ENCODE data around the gene FILIP1L. TPM values are rescaled to one million over a fixed set of nuclear protein-coding genes. Genes with fewer than 3 reads are reported as not detected.

FILIP1L gene
- total RNA-seq, 1 experiment from 2014 or later: 0.17 TPM

DNA sequence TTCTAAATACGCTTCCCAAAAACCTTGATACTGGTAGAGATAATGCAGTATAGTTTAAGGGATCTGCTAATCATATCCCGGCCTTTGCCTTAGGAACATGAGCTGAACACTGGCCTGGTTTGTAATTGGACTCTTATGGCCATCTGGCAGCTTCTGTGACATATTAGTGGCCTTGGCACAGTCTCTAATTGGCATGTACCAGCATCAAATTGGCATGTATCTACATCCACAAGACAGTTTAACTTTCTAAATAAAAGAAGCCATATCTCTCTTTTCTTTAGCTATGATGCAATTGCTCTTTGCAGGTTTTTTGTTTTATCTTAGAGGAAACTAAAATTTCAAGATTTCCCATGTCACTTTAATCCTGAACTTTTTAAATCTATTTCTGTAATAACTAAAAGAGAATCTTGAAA is 44.6 kb upstream of the FILIP1L start:
- no peak overlapping the region for H3K4me2 ChIP-seq (ENCODE audit: low read length)
- no peaks in the 10 kb centered on the region for H4K20me1 ChIP-seq (ENCODE audit: insufficient read depth)
- H3K36me3 ChIP-seq (ENCODE audit: control insufficient read depth in 1 of 2, insufficient read depth in 2 of 2, low read length in 2 of 2): 0 out of 4 replicates have a peak, but pooled peaks cover 0 to 6% of the 10 kb centered on the region in 2 experiments
- intact Hi-C loops (cut with micrococcal nuclease): no loop called here
- DNase-seq (ENCODE audit: low read depth, low spot score): no peak
- no peaks in the 10 kb centered on the region for H3K27me3 ChIP-seq (ENCODE audit: insufficient read depth, low read length)
- no peak overlapping the region for H3K4me3 ChIP-seq (replicated peaks in 1 of 2; ENCODE audit: low read depth in 1 of 2, low read length in 2 of 2)
- no peaks in the 10 kb centered on the region for H3K4me1 ChIP-seq (ENCODE audit: control insufficient read depth in 1 of 2, insufficient read depth in 2 of 2, low read length in 2 of 2)
- ChIA-PET CTCF (no interaction called here), POLR2A (no interaction called here), RAD21 (ENCODE audit: low non-redundant PET in 1 of 2, low total read pairs in 2 of 2, uncharacterized antibody in 2 of 2, unreplicated experiment in 2 of 2) (no interaction called here)
- no peaks in the 10 kb centered on the region for H3K9me2 ChIP-seq (ENCODE audit: insufficient read depth)
- H3K27ac ChIP-seq (ENCODE audit: low read depth, low read length): no peak overlapping the region
- BruUV-seq (replicated peaks): no TSS peak
- H3K79me2 ChIP-seq (ENCODE audit: insufficient read depth, low read length): no peaks in the 10 kb centered on the region
- no peak for TF ChIP-seq EZH2 (IDR thresholded peaks at IDR 0.05)
- TF ChIP-seq EZH2phosphoT487 (IDR thresholded peaks at IDR 0.05; ENCODE audit: borderline replicate concordance): no peak
- TF ChIP-seq TCF7L2 (IDR thresholded peaks at IDR 0.05; ENCODE audit: borderline replicate concordance, extremely low read depth, insufficient read depth, insufficient read length): no peak
- TF ChIP-seq SIN3A (IDR thresholded peaks at IDR 0.05; ENCODE audit: low read depth): no peak
- no peak for TF ChIP-seq ELF1 (IDR thresholded peaks at IDR 0.05; ENCODE audit: borderline replicate concordance, low read depth)
- no peak for TF ChIP-seq YY1 (IDR thresholded peaks at IDR 0.05; ENCODE audit: extremely low read depth, insufficient replicate concordance, low read depth, low read length)
- no peak for TF ChIP-seq ZFX (IDR thresholded peaks at IDR 0.05)
- TF ChIP-seq, protein P1, sequence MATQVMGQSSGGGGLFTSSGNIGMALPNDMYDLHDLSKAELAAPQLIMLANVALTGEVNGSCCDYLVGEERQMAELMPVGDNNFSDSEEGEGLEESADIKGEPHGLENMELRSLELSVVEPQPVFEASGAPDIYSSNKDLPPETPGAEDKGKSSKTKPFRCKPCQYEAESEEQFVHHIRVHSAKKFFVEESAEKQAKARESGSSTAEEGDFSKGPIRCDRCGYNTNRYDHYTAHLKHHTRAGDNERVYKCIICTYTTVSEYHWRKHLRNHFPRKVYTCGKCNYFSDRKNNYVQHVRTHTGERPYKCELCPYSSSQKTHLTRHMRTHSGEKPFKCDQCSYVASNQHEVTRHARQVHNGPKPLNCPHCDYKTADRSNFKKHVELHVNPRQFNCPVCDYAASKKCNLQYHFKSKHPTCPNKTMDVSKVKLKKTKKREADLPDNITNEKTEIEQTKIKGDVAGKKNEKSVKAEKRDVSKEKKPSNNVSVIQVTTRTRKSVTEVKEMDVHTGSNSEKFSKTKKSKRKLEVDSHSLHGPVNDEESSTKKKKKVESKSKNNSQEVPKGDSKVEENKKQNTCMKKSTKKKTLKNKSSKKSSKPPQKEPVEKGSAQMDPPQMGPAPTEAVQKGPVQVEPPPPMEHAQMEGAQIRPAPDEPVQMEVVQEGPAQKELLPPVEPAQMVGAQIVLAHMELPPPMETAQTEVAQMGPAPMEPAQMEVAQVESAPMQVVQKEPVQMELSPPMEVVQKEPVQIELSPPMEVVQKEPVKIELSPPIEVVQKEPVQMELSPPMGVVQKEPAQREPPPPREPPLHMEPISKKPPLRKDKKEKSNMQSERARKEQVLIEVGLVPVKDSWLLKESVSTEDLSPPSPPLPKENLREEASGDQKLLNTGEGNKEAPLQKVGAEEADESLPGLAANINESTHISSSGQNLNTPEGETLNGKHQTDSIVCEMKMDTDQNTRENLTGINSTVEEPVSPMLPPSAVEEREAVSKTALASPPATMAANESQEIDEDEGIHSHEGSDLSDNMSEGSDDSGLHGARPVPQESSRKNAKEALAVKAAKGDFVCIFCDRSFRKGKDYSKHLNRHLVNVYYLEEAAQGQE (IDR thresholded peaks at IDR 0.05; ENCODE audit: low read depth): no peak
- no peak for TF ChIP-seq SRF (IDR thresholded peaks at IDR 0.05; ENCODE audit: low read depth)
- TF ChIP-seq, protein P2, sequence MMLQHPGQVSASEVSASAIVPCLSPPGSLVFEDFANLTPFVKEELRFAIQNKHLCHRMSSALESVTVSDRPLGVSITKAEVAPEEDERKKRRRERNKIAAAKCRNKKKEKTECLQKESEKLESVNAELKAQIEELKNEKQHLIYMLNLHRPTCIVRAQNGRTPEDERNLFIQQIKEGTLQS (IDR thresholded peaks at IDR 0.05): no peak
- H2AFZ ChIP-seq (ENCODE audit: low read depth, low read length, poor library complexity, severe bottlenecking): no peak overlapping the region
- H3K9ac ChIP-seq (ENCODE audit: low read length): no peak overlapping the region
- no peak for ATAC-seq
- H3K9me3 ChIP-seq (ENCODE audit: control insufficient read depth in 1 of 2, insufficient read depth in 1 of 2, low read depth in 1 of 2, low read length in 2 of 2): peaks cover 0 to 5% of the 10 kb centered on the region in 2 experiments; a peak in 1 of 4 replicates

Measured in HCT116 (cell line).